GM21723 (cell line): Measurements from ENCODE around the gene SLC7A6OS.

Experiments used
- ATAC-seq: cut with Tn5 transposase; IDR thresholded peaks from one replicate; pipeline ENCODE4 v1.9.1; 2021; ENCODE audit warnings: mild to moderate bottlenecking, moderate library complexity; ENCODE audit not compliant: unreplicated experiment

The SLC7A6OS gene

DNA sequence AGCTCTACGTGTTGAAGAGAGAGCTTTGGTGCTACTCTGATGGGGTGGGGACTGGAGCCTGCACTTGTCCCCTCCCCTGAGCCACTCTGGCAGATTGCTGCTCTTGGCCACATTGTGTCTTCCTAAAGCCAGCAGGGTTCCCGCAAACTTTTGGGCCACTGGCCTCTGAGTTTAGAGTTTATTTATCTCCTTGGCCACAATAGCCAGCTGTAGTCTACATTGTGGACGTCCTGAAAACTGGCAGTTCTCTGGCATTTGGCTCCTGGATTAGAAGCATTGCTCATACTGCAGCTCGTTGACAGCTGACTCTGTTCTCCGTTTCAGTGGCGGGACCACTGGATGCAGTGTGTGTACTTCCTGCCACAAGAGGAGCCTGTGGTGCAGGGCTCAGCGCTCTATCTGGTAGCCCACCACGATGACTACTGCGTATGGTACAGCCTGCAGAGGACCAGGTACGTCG is 34.6 kb upstream of the SLC7A6OS start:
- no peak for ATAC-seq

DNA sequence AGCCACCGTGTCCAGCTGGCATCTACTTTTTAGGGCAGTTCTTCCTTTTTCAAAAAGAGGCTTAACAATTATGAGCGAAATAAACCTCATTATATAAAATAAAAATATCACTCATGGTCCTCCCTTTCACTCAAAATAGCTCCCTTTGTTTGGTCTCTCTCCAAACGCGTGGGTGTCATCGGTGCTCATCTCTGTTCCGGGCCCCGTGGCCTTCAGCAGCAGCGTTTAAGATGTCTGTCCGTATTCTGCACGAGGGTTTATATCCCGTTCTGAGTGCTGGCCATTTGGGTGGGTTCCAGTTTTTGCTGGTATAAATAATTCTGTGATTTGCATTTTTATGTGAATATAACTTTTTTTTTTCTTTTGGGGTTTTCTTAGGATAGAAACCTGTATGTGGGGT is 33.5 kb upstream of the SLC7A6OS start:
- no peak for ATAC-seq

DNA sequence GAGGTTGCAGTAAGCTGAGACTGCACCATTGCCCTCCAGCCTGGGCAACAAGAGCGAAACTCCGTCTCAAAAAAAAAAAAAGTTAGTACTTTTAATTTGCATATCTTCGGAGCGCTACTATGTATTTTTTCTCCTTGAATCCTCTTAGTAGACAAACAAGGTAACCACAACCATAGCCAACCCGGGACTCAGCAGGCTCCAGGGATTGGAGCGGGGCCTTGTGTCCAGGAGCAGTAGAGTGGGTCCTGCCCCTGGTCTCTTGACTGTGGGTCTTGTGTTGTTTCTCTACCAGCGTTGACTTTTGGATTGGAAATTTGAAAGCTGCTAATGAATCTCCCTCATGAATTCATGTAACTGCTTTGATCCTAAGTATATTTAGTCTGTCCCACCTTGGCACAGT is 32.4 kb upstream of the SLC7A6OS start:
- ATAC-seq: no peak

DNA sequence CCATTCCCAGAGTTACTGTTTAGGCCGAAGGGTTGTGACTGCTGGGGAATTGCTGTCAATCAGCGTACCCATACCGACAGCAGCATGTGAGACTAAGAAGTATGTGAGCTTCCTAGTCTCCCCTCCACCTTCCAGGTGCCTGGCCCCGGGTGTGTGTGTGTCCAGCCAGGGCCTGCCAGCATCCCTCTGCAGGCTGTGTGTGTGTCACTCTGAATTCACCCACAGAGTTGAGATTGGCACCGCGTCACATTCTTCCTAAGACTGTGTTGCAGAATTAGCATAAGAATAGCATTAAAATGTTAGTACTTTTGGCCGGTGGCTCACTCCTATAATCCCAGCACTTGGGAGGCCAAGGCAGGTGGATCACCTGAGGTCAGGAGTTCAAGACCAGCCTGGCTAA is 31.9 kb upstream of the SLC7A6OS start:
- no peak for ATAC-seq

DNA sequence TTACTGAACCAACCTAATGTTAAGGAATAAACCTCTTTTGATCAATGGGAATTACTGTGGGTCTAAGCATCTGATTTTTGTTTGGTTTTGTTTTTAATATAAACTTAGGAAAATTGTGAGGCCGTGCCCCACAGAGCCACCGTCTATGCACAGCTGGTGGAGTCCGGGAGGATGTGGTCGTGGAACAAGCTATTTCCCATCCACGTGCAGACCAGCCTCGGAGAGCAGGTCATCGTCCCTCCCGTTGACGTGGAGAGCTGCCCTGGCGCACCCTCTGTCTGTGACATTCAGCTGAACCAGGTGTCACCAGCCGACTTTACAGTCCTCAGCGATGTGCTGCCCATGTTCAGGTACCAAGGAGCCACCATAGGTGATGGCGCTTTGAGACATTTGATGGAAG is 28.5 kb upstream of the SLC7A6OS start:
- no peak for ATAC-seq

DNA sequence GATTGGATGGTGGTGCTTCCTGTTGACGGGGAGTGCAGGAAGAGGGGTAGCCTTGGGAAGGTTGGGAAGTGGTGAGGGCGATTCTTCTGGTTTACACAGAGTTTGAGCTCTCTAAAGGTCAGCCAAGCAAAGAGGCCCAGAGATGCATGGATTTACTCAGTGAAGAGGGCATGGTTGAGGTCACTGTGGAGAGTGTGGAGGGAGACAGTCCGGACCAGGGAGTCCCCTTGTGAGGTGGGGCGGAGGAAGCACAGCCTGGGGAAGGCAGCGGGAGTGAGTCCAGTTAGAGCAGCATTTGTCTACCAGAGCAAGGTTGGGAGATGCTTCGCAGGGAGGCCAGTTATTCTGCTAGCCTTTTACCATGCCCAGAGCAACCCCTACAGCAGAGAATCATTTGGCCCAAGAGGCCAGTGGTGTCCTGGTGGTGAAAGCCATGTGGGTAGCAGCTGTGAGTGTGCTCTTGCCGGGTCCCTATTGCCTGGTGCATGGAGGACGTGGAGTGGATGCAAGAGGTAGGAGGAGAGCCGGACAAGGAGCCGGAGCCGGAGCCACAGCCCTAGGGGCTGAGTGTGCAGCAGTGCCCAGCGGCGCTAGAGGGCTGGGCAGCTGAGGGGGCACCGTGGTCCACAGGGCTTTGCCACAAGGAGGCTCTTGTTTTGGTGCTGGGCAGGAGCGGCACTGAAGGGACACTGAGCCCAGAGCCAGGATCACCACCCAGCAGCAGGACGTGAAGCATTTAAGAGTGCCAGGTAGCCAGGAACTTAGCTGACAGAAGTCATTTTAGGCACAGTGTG is 27.8 kb upstream of the SLC7A6OS start:
- no peak for ATAC-seq

DNA sequence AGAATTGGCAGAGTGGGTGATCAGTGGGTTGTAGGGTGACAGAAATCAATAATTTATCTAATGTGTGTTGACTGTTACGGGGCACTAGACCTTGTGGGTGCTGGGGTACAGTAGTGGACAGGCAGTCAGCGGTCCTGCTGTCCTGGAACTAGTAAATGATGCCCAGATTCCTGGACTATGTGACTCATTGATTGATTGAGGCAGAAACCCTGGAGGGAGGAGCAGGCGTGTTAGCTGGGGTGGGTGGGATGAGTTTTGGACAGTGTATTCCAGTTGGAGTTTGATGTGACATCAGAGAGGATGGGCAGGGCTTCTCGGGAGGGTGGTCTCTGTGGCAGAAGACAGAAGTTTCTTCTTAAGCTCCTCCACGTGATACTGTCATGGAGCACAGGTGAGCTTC is 24.4 kb upstream of the SLC7A6OS start:
- no peak for ATAC-seq

DNA sequence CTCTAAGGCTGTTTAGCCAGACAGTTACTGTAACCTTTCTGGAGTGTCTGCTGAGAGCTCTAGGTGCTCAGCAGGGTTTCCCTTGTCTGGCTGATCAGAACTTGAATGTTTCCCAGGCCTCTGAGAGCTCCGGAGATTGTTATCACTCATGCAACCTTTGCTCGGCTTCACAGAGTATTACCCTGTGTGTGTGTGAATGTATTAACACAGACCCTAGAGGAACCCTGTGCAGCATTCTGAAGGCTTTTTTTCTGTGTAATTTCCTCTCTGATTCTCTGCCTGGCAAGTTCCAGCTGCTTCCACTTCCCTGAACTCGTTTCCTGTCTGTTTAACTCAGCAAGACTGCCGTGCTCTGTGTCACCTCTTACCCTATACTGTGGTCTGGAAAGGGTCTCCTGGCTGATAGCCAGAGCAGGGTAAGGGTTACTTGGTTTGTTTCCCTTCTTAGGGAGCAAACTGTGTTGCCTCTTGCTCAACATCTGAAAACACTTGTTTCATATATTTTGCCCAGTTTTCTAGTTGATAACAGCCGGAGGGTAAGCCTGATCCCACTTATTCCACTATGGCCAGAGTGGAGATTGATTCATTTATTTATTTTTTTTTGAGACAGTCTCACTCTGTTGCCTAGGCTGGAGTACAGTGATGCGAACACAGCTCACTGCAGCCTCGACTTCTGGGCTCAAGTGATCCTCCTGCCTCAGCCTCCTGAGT is 21.8 kb upstream of the SLC7A6OS start:
- no peak for ATAC-seq

DNA sequence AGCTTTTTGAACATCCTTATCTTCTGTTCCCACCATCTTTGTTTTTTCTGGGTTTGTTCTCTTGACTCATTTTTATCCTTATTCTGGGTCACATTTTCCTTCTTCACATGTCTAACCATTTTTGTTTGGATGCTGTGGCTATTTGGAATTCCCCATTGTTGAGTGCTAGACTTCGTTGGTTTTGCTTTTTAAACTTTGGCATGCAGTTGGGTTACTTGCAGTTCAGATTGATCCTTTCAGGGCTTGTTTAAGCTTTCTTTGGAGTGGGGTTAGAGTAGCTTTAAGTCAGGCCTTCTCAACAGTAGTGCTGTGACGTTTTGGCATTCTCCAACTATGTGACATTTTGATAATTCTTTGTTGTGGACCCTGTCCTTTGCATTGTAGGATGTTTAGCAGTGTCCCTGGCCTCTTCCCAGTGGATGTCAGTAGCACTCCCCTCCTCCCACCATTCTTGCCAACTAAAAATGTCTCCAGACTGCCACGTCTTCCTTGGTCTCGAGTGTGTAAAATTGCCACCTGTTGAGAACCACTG is 21.2 kb upstream of the SLC7A6OS start:
- ATAC-seq: no peak

DNA sequence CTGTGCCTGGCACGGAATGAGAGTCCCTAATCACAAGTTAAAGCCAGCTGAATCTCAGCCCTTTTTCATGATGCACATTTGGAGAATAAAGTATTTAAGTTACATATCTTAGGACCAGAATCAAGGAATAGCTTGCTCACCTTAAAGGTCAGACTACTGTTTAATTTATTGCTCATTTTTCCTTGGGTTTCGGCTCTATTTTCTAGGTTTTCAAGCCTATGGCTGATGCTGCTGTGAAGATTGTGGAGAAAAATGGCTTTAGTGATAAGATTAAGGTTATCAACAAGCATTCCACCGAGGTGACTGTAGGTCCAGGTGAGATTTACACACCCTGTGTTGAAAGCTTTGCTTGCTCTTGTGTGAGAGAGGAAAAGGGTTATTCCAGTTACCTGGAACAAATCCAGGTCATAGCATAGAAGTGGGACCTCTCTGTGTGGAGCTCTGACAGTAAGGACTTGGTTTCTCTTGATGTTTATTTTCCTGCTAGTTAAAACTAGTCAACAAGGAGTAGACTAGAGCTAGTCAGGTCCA is 18.2 kb upstream of the SLC7A6OS start:
- no peak for ATAC-seq

DNA sequence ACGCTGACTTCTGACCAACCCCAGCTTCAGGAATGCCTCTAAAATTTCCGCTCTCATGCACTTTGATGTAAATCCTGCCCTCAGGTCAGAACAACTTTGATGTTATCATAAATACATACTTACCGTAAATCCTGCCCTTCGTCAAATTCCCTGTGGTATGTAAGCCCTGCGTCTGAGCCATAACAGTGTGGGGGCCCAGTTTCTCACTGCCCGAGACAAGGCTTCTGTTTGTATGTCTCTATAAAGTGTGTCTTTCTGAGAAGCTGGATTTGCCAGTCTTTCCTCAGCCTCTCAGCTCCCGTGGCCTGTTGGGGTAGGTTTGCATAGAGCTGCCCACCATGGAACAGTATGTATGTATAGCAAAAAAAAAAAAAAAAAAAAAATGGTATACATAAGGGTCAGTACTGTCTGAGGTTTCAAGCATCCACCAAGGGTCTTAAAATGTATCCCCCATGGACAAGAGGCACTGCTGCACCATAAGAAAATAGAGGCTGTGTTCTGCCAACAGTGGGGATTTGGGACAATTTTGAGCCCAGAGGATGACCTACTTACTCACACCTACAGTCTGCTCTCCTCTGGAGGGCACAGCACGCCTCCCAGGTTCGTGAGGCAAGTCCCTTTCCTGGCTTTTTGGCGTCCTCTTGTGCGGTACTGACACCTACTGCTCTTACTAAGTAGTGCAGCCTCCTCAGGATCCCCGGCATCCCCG is 17.6 kb upstream of the SLC7A6OS start:
- no peak for ATAC-seq

DNA sequence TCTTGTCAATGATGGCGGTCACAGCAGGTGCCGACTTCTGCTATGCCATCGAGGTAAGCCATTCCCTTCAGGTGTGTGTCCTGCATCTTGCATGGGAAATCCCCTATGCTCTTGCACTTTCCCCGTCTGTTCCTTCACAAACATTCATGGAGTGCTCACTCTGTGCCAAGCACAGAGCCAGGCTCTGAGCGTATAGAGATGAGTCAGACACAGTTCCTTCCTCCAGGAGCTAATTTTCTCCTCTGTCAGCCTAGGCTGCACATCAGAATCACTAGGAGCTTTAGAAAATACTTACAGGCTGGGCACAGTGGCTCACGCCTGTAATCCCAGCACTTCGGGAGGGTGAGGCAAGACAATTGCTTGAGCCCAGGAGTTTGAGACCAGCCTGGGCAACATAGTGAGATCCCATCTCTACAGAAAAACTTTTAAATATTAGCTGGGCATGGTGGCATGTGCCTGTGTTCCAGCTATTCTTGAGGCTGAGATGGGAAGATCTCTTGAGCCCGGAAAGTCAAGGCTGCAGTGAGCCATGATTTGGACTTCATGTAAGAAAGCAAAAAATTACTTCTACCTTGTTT is 14.1 kb upstream of the SLC7A6OS start:
- no peak for ATAC-seq

DNA sequence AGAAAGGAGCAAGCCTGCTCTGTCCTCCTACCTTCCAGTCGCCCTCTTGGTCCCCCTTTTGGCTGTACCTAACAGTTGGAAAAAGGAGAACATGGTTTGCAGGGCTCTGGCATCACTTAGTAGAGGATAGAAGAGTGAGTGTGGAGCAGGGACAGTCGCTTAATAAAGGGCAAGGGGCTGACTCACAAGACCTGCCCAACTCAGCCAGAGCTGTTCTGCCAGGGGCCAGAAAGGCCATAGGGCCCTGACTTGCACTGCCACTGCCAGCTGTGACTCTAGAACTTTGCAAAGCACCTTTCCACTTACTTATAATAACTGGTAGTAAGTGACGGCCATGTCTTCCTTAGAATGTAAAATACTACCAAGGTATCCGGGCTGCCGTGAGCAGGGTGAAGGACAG is 13.6 kb upstream of the SLC7A6OS start:
- ATAC-seq: no peak

DNA sequence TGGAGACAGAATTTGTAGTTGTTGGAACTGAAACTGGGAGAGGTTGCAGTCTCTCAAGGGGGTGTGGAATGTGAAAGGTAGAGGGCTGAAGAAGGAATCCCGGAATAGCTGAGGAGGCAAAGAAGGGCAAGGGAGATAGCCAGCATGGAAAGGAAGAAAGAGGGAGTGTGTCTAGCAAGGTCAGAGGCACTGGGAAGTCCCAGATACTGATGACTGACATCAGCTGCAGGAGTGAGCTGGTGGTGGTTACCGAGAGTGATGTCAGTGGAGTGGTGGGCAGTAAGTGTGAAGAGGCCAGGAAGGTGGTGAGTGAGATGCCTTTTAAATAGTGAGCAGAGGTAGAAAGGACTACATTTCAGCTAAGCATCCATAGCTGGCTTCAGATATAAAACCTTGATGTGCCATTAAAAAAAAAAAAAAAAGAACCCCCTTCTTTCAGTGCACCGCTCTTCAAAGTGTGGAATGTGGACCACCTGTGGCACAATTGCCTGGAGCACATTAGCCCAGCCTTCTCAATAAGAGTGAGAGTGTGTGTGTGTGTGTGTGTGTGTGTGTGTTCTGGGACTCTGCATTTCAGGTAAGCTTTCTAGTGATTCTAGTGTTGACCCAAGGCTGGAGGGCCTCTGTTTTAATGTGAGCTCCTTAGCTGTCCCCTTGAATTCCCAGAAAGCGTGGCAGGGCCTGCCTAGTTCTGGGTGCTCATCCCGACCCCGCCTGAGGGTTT is 8.6 kb upstream of the SLC7A6OS start:
- peak; percentile 63 for ATAC-seq

DNA sequence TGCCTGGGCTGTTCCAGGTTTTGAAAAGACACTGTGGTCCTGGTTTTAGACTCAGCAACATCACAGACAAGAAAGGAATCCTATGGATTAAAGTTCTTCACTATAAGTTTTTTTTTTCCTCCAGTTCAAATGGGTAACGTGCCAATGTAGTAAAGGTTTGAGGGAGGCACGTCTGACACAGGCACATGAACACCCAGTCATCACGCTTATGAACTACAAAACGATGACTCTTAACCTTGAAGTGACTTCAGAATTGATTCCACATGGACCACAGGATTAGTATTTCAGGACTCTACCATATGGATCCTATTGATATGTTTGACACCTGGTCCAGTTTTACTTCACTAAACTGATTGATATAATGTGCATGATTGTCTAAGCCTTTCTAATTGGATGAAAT is 2.4 kb upstream of the SLC7A6OS start:
- no peak for ATAC-seq

DNA sequence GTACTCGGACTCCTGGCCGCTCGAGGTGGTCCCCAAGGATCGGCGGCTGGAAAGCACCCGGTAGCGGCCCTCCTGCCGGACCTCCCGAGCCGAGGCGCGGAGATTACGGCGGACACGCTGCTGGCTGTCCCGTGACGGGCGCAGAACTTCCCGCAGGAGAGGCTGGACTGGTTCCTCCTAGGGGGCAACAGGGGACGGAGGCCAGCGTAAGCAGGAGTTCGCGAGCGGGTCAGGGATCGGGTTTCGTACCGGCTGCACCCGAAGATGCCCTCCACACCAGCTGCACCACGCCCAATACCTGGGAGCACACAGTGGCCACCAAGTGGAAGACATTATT is 341 bp downstream of the SLC7A6OS start:
- peak; percentile 41 for ATAC-seq

DNA sequence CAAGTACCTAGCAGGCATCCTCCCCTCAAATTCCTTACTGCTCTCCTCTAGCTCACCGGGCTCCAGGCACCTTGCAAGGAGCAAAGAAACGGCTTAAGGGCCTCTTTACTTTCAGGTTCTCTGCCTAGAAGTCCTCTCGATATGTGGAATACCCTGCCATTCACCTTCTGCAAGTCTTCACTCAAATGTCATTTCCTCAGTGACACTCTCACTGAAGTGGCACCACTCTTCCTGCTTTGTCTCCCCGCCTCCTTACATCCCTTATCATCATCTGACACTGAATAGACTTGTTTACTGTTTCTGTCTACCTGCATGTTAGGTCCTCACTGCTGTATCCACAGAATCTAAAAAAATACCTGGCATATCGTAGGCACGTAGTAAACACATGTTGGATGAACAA is 947 bp downstream of the SLC7A6OS start:
- no peak for ATAC-seq

DNA sequence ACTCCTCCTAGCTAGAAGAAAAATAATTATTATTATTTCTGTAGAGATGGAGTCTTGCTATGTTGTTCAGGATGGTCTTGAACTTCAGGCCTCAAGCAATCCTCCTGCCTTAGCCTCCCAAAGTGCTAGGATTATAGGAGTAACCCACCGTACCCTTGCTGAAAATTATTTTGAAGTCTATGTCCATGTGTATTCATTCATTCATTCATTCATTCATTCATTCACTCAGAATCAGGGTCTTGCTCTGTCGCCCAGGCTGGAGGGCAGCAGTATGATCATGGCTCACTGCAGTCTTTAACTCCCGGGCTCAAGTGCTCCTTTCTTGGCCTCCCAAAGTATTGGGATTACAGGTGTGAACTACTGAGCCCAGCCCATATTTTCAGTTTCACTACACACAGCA is 4.1 kb downstream of the SLC7A6OS start:
- ATAC-seq: no peak

DNA sequence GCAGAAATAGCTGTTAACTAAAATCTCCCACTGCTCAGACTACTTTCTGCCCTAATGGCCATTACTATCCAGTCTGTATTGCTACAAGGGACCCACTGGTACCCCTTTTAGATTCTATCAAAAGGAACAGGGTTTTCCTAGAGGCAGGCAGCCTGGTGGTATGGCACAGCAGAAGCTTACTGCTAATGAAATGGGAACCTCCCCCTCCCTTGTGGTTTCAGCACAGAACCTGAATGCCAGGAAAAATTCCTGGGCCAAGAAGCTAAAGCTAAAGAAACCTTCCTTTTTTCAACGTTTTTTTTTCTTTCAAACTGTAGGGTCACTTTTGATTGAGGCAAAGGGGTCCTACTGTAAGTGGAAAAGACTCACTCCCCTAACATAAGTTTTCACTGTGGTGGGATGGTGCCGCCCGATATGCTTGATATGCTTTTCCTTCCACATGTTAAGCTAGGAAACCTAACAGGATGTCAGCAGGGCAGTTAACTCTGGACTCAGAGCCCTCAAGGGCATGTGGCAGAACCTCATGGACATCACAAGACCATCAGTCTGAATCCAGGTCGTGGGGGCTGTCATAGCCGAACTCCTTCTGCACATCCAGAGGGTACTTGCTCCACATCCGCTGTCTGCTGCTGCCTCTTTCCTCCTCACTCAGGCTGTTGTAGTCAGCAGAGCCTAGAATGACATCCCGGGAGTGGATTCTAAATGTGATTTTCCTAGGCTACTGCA is 9.8 kb downstream of the SLC7A6OS start:
- ATAC-seq: no peak
